HL-60 (cell line): Measurements from ENCODE around the gene ALPG.
"Not testable (repeated sequence)": the region's sequence is repeated elsewhere in the genome, so short reads cannot be mapped to it uniquely, and the experiment has no call there.

Experiments used
- DNase-seq, 2 experiments: peaks; one replicate each; pipeline ENCODE4 v3.0.0-alpha.2; 2010 to 2020; ENCODE audit warnings: low read depth in 1 of 2, low spot score in 1 of 2
- H3K27ac ChIP-seq: fragments of 250-450 bp; sonication (Bioruptor Pico); replicated peaks from 2 replicates; pipeline ENCODE4 v1.5.1; 2020; ENCODE audit warnings: mild to moderate bottlenecking, moderate library complexity
- H3K27me3 ChIP-seq: fragments of 250-450 bp; sonication (Bioruptor Pico); 2 replicates; pipeline ENCODE4 v1.5.1; 2021; ENCODE audit warnings: mild to moderate bottlenecking, moderate library complexity; ENCODE audit not compliant: insufficient read depth, poor library complexity, severe bottlenecking
- H3K4me3 ChIP-seq: replicated peaks from 2 replicates; pipeline ENCODE4 v1.5.1; 2011; ENCODE audit warnings: mild to moderate bottlenecking, control low read depth, low read length; ENCODE audit not compliant: insufficient read depth
- CTCF ChIP-seq: IDR thresholded peaks from one replicate; pipeline ENCODE4 v1.5.1; 2011; ENCODE audit warnings: low read length, control low read depth, inconsistent platforms; ENCODE audit not compliant: insufficient read depth
- GABPA ChIP-seq: IDR thresholded peaks from 2 replicates; pipeline ENCODE4 v1.6.1; 2012; ENCODE audit warnings: low read depth
- POLR2AphosphoS5 ChIP-seq: IDR thresholded peaks from 2 replicates; pipeline ENCODE4 v1.6.1; 2012; ENCODE audit warnings: low read depth
- REST ChIP-seq: IDR thresholded peaks from 2 replicates; pipeline ENCODE4 v1.6.1; 2012; ENCODE audit warnings: low read depth; ENCODE audit not compliant: insufficient replicate concordance
- SPI1 ChIP-seq: IDR thresholded peaks from 2 replicates; pipeline ENCODE4 v1.6.1; 2012; ENCODE audit warnings: low read depth, mild to moderate bottlenecking, borderline replicate concordance

The ALPG gene

GRCh38 chr2:232431705-232432590, 25.3 kb downstream of the ALPG start:
- Histone ChIP-seq H3K27ac (no peak overlapping the region), H3K4me3 (no peak overlapping the region), H3K27me3 (no peaks in the 10 kb centered on the region)
- no peak for DNase-seq
- TF ChIP-seq CTCF (no peak), POLR2AphosphoS5 (no peak), SPI1 (no peak), REST (no peak), GABPA (no peak)

- H3K27me3 ChIP-seq: no peaks in the 10 kb centered on the region
- TF ChIP-seq SPI1 (no peak), CTCF (peak; percentile 0)
- no peak overlapping the region for H3K27ac ChIP-seq
- DNase-seq: no peak
- H3K4me3 ChIP-seq: no peak overlapping the region
These were observed 26.0 kb downstream of the ALPG start for GRCh38 chr2:232432598-232433184.

GRCh38 chr2:232433622-232434021, 27.0 kb downstream of the ALPG start:
- not testable (repeated sequence) for H3K4me3 ChIP-seq, DNase-seq, H3K27ac ChIP-seq, H3K27me3 ChIP-seq

- no peaks in the 10 kb centered on the region for H3K27me3 ChIP-seq
- no peak for TF ChIP-seq REST
- no peak for TF ChIP-seq CTCF
- no peak for TF ChIP-seq POLR2AphosphoS5
- TF ChIP-seq GABPA: no peak
- no peak for TF ChIP-seq SPI1
- no peak for DNase-seq
- H3K27ac ChIP-seq: no peak overlapping the region
- H3K4me3 ChIP-seq: no peak overlapping the region
These were observed 27.4 kb downstream of the ALPG start for GRCh38 chr2:232434091-232434490.
